GM19043 (cell line): ENCODE results near the gene CORO7.

ENCODE experiments used
- ATAC-seq: cut with Tn5 transposase; IDR thresholded peaks from one replicate; pipeline ENCODE4 v1.9.1; 2021; ENCODE audit warnings: low read depth; ENCODE audit not compliant: unreplicated experiment

CORO7 gene

DNA sequence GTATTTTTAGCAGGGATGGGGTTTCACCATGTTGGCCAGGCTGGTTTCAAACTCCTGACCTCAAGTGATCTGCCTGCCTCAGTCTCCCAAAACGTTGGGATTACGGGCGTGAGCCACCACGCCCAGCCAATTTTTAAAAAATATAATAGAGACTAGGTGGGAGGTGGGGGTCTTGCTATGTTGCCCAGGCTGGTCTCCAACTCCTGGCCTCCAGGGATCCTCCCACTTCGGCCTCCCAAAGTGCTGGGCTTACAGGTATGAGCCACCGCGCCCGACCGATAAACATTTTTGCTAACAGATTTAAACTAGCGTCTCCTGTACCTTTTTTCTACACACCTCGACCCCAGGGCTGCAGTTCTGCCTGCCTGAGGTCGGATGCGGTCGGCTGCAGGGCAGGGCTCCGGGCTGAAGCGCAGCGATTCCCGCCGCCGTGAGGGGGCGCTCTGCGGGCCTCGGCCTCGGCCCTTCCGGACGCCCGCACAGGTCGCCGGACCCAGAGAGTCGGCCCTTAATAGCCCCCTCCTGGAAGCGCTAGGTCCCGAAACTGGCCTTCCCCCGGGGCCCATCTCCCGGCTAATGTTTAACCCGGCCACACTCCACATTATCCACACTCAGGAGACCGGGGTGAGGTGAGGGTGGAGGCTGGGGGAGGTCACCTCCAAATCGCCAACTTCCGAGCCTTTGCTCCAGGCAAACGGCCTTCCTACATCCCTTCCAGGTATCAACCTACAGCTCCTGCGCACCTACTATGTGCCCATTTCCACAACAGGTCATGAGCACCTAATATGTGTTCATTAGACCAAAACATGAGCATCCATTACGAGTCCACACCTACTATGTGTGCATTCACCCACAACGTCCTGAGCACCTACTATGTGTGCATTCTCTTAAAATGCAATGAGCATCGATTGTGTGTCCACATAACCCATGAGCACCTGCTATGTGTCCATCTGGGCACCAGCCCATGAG is 102.5 kb downstream of the CORO7 start:
- ATAC-seq, result peak; percentile 51

DNA sequence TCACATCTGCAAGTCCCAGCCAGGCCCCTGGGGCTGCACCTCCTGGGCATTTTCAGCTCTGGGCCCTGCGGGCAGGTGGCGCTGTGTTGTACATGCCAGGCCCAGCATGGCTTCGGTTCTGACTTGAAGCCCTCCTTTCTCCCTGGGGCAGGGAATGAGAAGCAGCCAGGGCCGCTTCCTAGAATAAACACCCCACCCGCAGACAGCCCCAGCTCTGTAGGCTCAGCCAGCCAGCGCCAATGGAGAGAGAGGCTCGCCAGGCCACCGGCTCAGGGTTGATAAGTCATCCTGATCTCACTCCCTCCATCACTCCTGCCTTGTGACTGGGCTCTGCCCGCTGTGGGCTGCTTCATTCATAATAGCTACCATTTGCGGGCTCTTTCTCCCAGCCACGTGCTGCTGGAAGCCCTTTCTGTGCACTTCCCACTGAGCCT is 106.5 kb downstream of the CORO7 start:
- no peak for ATAC-seq

DNA sequence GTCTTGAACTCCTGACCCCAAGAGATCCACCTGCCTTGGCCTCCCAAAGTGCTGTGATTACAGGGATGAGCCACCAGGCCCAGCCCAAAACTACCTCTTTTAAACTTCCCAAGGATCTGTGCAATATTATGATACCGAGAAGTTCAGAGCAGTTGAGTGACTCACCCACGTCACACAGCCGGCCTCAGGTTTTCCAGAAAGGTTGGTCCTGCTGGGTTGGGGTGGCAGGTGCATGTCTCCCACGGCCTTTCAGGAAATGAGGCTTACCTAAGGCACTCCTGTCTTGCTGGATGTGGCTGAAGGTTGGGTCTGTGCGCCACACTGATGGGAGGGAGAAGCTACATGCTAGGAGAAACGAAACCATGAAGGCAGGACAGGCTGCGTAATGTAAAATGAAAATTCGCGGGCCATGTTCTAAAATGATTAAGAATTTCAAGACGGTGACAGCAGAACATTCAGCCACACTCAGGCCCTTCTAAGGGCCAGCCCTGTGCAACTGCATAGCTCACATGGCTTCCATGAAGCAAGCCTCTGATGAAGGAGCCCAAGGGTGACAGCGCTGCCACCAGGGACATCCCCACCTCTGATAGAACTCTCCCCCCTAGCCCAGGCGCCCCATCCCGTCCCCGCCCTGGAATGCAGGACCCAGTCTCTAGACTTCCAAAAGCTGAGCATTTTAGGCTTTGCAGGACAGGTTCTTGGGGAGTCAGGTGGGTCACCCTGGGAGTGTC is 107.1 kb downstream of the CORO7 start:
- no peak for ATAC-seq

DNA sequence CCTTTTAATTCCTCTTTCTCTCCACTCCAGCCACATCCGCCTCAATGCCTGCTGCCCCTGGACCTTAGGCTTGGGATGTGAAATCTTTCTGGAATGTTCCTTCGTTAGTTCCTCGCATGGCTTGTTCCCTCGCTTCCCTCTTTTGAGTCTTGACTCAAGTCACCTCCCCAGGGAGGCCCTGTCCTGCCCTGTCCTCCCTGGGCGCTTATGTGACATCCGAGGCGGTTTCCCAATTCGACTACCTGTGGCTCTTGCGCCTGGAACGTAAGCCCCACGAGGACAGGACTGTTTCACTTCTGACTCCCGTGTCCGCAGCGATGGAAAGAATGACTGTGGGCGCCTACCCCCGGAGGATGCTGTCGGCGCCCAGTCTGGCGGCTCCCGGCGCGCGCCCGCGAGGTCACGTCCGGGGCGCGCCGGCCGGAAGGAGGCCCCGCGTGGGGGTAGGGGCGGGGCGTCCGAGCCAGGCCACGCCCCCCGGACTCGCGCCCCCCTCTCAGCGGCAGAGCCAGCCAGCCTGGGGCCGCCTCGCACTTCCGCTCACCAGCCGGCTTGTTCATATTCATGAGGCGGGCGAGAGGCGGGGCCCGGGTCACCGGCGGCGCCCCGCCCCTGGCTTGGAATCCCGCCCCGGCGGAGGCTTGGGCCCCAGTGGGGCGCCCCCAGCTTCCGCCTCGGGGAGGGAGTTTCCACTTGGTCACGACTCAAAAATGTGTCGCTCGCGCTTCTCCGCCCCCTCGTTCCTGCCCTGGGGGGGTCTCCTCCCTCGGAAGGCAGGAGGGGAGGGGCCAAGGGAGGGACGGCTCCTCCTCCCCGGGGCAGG is 109.0 kb downstream of the CORO7 start:
- ATAC-seq, result peak; percentile 80

DNA sequence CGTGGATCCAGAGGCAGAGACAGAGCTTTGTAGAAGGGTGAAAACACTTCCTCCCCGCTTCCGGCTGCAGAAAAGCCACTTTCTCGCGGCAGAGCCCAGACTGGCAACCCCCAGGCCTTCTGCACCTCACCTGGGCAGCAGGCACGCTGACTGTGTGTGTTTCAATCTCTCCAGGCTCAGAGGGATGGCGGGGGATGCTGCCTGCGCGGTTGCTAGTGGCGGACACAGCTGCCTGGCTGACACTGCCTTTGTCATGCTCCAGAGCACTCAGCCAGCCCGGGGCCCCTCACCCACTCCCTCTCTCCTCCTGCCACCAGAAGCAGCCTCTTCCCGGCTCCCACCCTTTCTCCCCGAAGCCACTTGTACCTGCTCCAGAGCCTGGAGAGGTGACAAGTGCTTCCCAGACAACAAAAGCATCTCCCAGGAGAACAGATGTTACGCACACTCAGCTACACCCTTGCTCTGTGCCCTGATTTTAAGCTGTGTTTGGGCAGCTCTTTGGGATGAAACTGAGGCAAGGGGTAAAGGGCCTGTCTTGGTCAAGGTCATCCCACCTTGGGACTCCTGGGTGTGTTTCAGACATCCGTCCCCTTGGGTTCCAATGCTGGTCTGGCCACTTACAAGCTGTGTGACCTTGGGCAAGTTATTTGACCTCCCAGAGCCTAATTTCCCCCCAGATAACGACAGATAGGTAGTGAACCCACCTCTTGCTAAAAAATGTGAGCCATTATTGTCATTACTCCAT is 109.8 kb downstream of the CORO7 start:
- no peak for ATAC-seq
